NCI-H2029 treated with DMSO at 0.1 percent for 48 hours (cell line): ENCODE results near the gene NRN1L.
A peak's percentile ranks its signal among the peaks of the same experiment; 100 is the strongest.
"Not testable (repeated sequence)": the region's sequence is repeated elsewhere in the genome, so short reads cannot be mapped to it uniquely, and the experiment has no call there.

Source experiments
- DNase-seq: peaks from one replicate; lab custom pipeline; 2025; lab: John Stamatoyannopoulos, UW

The NRN1L gene

GRCh38 chr16:67884684-67885083 lies at the start of gene NRN1L:
NRN1L (plus strand) TSS chr16:67884885; CDS start chr16:67884904, 19 bp downstream.
- DNase-seq, result peak; percentile 26

GRCh38 chr16:67837190-67837589 lies 47.5 kb upstream of the NRN1L start:
- DNase-seq, result not testable (repeated sequence)

DNA sequence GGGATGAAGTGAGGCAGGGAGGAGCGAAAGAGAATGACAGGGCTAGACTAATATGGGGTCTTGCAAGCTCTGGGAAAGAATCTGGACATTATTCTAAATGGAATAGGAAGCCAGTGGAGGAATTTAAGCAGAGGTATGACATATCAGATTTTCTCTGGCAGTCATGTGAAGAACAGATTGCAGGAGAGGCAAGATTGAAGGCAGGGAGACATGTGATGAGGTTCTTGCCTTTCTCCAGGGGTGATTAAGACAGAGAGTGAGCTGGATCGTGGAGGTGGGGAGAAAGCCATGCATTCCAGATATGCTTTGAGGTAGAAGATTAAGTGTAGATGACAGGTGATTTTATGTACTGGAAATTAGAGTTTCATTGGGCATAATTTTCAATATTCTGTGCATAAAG lies 46.9 kb upstream of the NRN1L start:
- no peak for DNase-seq

DNA sequence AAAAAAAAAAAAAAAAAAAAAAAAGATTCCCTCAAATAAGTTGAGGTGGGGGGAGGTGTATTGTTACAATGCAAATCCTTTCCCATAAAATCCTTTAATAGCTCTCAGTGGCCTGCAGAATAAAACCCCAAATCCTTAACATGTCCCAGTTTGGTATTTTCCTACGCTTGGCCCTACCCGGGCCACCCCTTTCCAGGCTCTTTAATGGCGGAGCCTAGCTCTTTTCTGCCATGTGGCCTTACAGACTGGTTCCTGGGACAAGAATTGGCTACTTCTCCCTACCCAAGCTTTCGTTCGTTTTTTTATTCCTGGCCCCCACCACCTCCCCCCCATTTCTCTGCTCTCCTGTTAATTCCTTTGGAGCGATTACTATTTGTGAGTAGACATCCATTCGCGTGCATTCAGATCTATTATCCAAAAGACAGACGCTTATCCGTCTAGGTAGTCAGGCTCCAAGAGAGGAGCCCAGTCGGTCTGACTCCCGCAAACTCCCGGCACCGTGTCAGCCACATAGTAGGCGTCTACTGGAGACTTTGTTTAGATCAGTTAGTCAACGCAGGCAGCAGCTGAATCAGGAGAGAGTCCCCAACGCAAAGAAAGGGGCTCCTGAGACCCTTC lies 43.4 kb upstream of the NRN1L start:
- DNase-seq, result peak; percentile 17

GRCh38 chr16:67841816-67842508 lies 42.7 kb upstream of the NRN1L start, which contains the start of gene THAP11:
THAP11 (plus strand) TSS chr16:67842320; CDS start chr16:67842555, 235 bp downstream.
- DNase-seq, result peak; percentile 75

DNA sequence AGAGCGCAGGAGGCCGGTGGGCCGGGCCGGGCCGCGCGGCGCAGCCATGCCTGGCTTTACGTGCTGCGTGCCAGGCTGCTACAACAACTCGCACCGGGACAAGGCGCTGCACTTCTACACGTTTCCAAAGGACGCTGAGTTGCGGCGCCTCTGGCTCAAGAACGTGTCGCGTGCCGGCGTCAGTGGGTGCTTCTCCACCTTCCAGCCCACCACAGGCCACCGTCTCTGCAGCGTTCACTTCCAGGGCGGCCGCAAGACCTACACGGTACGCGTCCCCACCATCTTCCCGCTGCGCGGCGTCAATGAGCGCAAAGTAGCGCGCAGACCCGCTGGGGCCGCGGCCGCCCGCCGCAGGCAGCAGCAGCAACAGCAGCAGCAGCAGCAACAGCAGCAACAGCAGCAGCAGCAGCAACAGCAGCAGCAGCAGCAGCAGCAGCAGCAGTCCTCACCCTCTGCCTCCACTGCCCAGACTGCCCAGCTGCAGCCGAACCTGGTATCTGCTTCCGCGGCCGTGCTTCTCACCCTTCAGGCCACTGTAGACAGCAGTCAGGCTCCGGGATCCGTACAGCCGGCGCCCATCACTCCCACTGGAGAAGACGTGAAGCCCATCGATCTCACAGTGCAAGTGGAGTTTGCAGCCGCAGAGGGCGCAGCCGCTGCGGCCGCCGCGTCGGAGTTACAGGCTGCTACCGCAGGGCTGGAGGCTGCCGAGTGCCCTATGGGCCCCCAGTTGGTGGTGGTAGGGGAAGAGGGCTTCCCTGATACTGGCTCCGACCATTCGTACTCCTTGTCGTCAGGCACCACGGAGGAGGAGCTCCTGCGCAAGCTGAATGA lies 42.0 kb upstream of the NRN1L start:
- no peak for DNase-seq

DNA sequence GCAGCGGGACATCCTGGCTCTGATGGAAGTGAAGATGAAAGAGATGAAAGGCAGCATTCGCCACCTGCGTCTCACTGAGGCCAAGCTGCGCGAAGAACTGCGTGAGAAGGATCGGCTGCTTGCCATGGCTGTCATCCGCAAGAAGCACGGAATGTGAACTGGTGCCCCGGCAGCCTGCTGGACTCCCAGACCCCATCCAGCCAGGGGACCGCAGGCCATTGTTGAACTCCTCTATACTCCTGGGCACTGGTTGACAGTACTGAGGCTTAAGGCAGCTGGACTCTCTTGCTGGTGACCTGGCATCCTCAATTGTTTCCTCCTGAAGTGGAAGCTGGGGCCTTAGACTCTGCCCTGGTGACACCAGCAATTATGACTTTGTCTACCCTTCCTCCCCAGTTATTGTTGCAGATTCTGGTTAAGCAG lies 41.3 kb upstream of the NRN1L start:
- DNase-seq, result no peak

GRCh38 chr16:67844497-67844896 lies 40.2 kb upstream of the NRN1L start:
- no peak for DNase-seq

GRCh38 chr16:67845291-67846062 lies 39.2 kb upstream of the NRN1L start:
- DNase-seq, result no peak

GRCh38 chr16:67846063-67846319 lies 38.7 kb upstream of the NRN1L start:
- DNase-seq, result no peak

GRCh38 chr16:67846320-67847063 lies 38.2 kb upstream of the NRN1L start, which contains the start of gene NUTF2:
NUTF2 (plus strand) TSS chr16:67846933; CDS start chr16:67865131, 18,198 bp downstream.
- DNase-seq, result peak; percentile 51

DNA sequence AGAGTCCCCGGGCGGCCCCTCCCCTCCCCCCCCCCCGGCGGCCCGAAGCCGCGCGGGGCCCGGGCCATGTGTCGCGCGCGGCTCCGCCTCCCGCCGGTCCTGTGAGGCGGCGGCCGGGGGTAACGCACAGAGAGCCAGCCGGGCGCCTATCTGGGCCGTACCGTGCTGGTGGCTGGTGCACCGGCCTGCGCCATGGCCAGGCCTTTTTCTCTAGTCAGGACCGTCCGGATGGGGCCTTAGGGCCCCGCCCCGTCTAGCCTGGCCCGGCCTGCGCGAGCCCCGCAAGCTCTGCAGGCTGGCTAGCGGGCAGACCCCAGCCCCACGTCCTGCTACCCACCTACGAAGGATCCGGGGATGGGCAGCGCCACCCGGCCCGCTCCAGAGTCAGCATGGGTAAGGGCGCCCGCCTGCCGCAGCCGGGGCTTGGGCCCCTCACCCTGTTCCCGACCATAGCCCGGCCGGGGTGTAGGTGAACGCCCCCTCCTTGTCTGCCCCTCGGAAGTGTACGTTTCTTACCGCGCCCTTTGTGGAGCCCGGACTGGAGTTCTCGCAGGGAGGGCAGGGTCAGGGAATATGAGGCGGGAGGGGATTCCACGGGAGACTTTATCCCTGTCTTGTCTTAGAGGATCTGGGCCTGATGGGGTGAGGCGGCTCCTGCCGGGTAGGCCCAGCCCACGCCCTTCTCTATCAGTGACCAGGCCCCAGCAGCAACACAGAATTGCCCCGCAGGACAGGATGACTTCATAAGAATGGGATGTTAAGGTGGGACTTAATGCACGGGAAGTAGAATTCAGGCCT lies 37.4 kb upstream of the NRN1L start, which contains the start of gene CENPT:
Gene CENPT, minus strand, starts transcription at position 630 of the 798 bp plus-strand sequence. CDS start 13,834 bp downstream, outside the sequence.
- DNase-seq, result no peak

DNA sequence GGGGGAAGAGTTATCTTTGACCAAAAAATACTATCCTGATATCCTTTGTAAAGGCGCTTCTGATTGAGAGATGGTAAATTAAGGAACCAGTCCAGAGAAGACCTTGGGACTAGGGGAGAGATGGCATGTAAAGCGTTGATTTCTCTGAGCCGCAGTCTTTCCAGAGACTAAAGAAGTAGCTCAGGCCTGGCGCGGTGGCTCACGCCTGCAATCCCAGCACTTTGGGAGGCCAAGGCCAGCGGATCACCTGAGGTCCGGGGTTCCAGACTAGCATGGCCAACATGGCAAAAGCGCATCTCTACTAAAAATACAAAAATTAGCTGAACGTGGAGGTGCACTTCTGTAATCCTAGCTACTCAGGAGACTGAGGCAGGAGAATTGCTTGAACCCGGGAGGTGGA lies 36.6 kb upstream of the NRN1L start:
- DNase-seq, result no peak

DNA sequence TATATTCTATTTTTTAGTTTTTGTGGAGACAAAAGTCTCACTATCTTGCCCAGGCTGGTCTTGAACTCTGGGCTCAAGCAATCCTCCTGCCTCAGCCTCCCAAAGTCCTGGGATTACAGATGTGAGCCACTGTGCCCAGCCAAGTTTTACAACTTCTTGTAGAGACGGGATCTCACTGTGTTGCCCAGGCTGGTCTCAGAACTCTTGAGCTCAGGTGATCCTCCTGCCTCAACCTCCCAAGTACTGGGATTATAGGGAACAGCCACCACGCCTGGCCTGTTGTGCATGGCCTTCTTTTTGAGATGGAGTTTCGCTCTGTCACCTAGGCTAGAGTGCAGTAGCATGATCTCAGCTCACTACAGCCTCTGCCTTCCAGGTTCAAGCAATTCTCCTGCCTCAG lies 31.0 kb upstream of the NRN1L start:
- DNase-seq, result no peak

DNA sequence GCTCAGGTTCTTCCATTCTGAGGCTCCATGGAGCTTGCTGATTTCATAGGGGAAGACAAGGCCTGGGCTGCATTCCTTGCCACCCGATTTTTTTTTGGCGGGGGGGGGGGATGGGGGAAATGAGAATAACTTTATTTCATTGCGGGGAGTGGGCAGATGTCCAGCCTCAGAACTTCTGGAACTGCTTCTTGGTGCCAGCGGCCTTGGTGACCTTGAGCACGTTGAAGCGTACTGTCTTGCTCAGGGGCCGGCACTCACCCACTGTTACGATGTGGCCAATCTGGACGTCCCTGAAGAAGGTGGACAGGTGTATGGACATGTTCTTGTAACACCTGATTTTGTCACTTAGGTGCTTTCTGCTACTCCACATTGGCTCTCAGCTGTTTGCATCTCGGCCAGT lies 28.9 kb upstream of the NRN1L start:
- no peak for DNase-seq

- no peak for DNase-seq
Observed at GRCh38 chr16:67856927-67857546, 27.6 kb upstream of the NRN1L start.

DNA sequence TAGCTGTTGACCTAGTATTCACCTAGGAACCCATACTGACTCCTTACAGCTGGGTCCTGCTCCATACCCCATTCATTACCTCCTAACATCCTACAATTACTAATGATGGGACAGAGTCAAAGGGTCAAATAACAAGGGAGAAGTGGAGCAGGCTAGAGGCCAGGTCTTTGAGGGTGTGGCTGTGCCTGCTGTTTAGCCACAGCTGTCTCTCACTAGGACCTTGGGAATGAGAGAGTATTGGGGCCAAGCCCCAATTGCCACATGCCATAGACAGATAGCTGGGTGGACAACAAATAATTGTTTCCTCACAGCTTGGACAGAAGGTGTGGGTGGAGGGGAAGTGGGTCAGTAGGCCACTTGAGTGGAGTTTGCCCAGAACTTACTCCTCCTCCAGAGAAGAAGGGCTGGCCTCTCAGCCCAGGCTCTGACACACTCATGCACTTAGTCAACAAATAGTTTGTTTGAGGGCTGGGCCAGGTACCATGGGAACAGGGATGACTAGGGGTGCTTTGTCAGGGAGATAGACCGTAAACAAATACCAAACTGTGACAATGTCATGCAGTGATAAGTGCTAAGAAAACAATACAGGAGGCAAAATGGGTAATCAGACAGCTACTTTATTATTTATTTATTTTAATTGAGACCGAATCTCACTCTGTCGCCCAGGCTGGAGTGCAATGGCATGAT lies 27.0 kb upstream of the NRN1L start:
- peak; percentile 62 for DNase-seq

DNA sequence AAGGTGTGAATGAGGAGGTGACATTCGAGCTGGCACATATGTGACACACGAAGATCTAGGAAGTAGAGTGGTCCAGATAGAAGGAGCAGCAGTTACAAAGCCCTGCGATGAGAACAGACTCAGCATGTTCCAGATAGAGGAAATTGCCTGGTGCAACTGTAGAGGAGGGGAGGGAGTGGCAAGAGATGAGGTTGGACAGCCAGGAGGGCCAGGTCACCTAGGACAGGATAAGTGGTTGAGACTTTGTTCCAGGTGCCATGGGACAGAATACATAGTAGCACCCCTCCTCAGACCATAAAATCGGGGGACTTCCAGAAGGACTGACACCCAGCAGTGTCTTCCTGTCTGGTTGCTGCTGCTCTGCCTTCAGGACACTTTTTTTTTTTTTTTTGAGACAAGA lies 26.2 kb upstream of the NRN1L start:
- DNase-seq, result no peak
